B cell (primary cell): ENCODE data around the gene TLK2.

ENCODE experiments used
- CTCF ChIP-seq: fragments of 200-600 bp; IDR thresholded peaks from one replicate; pipeline ENCODE4 v1.8.0; 2022; ENCODE audit warnings: antibody characterized with exemption, mild to moderate bottlenecking
- EZH2 ChIP-seq: IDR thresholded peaks from 2 replicates; pipeline ENCODE4 v1.6.1; 2012; ENCODE audit warnings: borderline replicate concordance, low read depth, mild to moderate bottlenecking, moderate library complexity, low read length; ENCODE audit not compliant: insufficient read depth, poor library complexity, severe bottlenecking

GRCh38 chr17:62572488-62572887 lies 93.9 kb downstream of the TLK2 start:
- TF ChIP-seq CTCF (no peak), EZH2 (no peak)
